Measurements from ENCODE around the gene SELENOW. TPM values are rescaled to one million over a fixed set of nuclear protein-coding genes. Genes with fewer than 3 reads are reported as not detected.

The SELENOW gene

GRCh38 chr19:47821460-47822020 is 43.0 kb downstream of the SELENOW start, which contains the start of gene CRX:
TSS of gene CRX (plus strand) at chr19:47821937. CDS start at chr19:47834444, 12,507 bp downstream.
- DNase-seq: peak; percentile 47

GRCh38 chr19:47824396-47824795 is 45.9 kb downstream of the SELENOW start:
- H3K9ac ChIP-seq (ENCODE audit: low read length): no peak overlapping the region
- H3K23ac ChIP-seq (ENCODE audit: low read length): no peak overlapping the region
- H3K36me3 ChIP-seq (ENCODE audit: control insufficient read depth, insufficient read depth, low read length): no peaks in the 10 kb centered on the region
- no peak overlapping the region for H2BK120ac ChIP-seq (ENCODE audit: low read depth, low read length)
- H3K27ac ChIP-seq (ENCODE audit: low read depth, low read length): no peak overlapping the region
- H2BK15ac ChIP-seq (replicated peaks; ENCODE audit: low read depth): no peak overlapping the region
- H4K5ac ChIP-seq (ENCODE audit: low read length): no peak overlapping the region
- no peak overlapping the region for H3K4ac ChIP-seq (ENCODE audit: low read depth, low read length)
- H3K4me3 ChIP-seq (ENCODE audit: low read length): no peak overlapping the region
- no peaks in the 10 kb centered on the region for H3K79me1 ChIP-seq (ENCODE audit: low read length)
- peaks cover 3% of the 10 kb centered on the region for H3K4me1 ChIP-seq (ENCODE audit: control insufficient read depth, low read depth, low read length)
- no peak overlapping the region for H2AK5ac ChIP-seq (ENCODE audit: low read length)
- no peaks in the 10 kb centered on the region for H3K79me2 ChIP-seq (ENCODE audit: control insufficient read depth, insufficient read depth, low read length)
- no peak overlapping the region for H3K18ac ChIP-seq (ENCODE audit: low read length)
- H3K56ac ChIP-seq (ENCODE audit: low read length): no peak overlapping the region
- no peaks in the 10 kb centered on the region for H3K27me3 ChIP-seq (ENCODE audit: insufficient read depth, low read length, poor library complexity)
- no peak overlapping the region for H3K4me2 ChIP-seq (ENCODE audit: low read length)
- no peak overlapping the region for H4K8ac ChIP-seq (ENCODE audit: low read depth, low read length)
- H2BK5ac ChIP-seq (ENCODE audit: low read length): no peak overlapping the region
- WGBS (ENCODE audit: extremely low coverage, insufficient coverage, low lambda C conversion rate): no CpG with 5 or more reads among the region's 6 CpGs
- DNase-seq: peak; percentile 52

More at GRCh38 chr19:47821460-47822020, 43.0 kb downstream of the SELENOW start, which contains the start of gene CRX:
- H3K18ac ChIP-seq (ENCODE audit: low read length): no peak within 1 kb of the TSS
- H3K4ac ChIP-seq (ENCODE audit: low read depth, low read length): no peak within 1 kb of the TSS
- no peaks in the 10 kb centered on the region for H3K36me3 ChIP-seq (ENCODE audit: control insufficient read depth, insufficient read depth, low read length)
- H2AK5ac ChIP-seq (ENCODE audit: low read length): no peak within 1 kb of the TSS
- no peaks in the 10 kb centered on the region for H3K27me3 ChIP-seq (ENCODE audit: insufficient read depth, low read length, poor library complexity)
- H3K9ac ChIP-seq (ENCODE audit: low read length): no peak within 1 kb of the TSS
- H4K5ac ChIP-seq (ENCODE audit: low read length): no peak within 1 kb of the TSS
- no peak within 1 kb of the TSS for H3K4me3 ChIP-seq (ENCODE audit: low read length)
- no peaks in the 10 kb centered on the region for H3K79me1 ChIP-seq (ENCODE audit: low read length)
- H2BK5ac ChIP-seq (ENCODE audit: low read length): no peak within 1 kb of the TSS
- H2BK120ac ChIP-seq (ENCODE audit: low read depth, low read length): no peak within 1 kb of the TSS
- no peak within 1 kb of the TSS for H3K27ac ChIP-seq (ENCODE audit: low read depth, low read length)
- H2BK15ac ChIP-seq (replicated peaks; ENCODE audit: low read depth): no peak within 1 kb of the TSS
- H3K4me2 ChIP-seq (ENCODE audit: low read length): no peak within 1 kb of the TSS
- H4K8ac ChIP-seq (ENCODE audit: low read depth, low read length): no peak within 1 kb of the TSS
- H3K4me1 ChIP-seq (ENCODE audit: control insufficient read depth, low read depth, low read length): peaks cover 3% of the 10 kb centered on the region
- WGBS (ENCODE audit: extremely low coverage, insufficient coverage, low lambda C conversion rate): no CpG with 5 or more reads among the region's 15 CpGs
- H3K56ac ChIP-seq (ENCODE audit: low read length): peak within 1 kb of the TSS; percentile 27
- no peaks in the 10 kb centered on the region for H3K79me2 ChIP-seq (ENCODE audit: control insufficient read depth, insufficient read depth, low read length)
- H3K23ac ChIP-seq (ENCODE audit: low read length): no peak within 1 kb of the TSS

GRCh38 chr19:47826800-47827199 is 48.3 kb downstream of the SELENOW start:
- no peaks in the 10 kb centered on the region for H3K27me3 ChIP-seq (ENCODE audit: insufficient read depth, low read length, poor library complexity)
- H3K4me2 ChIP-seq (ENCODE audit: low read length): no peak overlapping the region
- H3K56ac ChIP-seq (ENCODE audit: low read length): no peak overlapping the region
- WGBS (ENCODE audit: extremely low coverage, insufficient coverage, low lambda C conversion rate): no CpG with 5 or more reads among the region's 6 CpGs
- no peak overlapping the region for H3K4me3 ChIP-seq (ENCODE audit: low read length)
- no peak overlapping the region for H2BK5ac ChIP-seq (ENCODE audit: low read length)
- H3K18ac ChIP-seq (ENCODE audit: low read length): no peak overlapping the region
- DNase-seq: no peak
- H2BK120ac ChIP-seq (ENCODE audit: low read depth, low read length): no peak overlapping the region
- H4K5ac ChIP-seq (ENCODE audit: low read length): no peak overlapping the region
- no peak overlapping the region for H2AK5ac ChIP-seq (ENCODE audit: low read length)
- no peak overlapping the region for H3K9ac ChIP-seq (ENCODE audit: low read length)
- H3K79me2 ChIP-seq (ENCODE audit: control insufficient read depth, insufficient read depth, low read length): no peaks in the 10 kb centered on the region
- no peak overlapping the region for H4K8ac ChIP-seq (ENCODE audit: low read depth, low read length)
- no peak overlapping the region for H2BK15ac ChIP-seq (replicated peaks; ENCODE audit: low read depth)
- H3K4me1 ChIP-seq (ENCODE audit: control insufficient read depth, low read depth, low read length): no peaks in the 10 kb centered on the region
- no peaks in the 10 kb centered on the region for H3K79me1 ChIP-seq (ENCODE audit: low read length)
- no peak overlapping the region for H3K23ac ChIP-seq (ENCODE audit: low read length)
- H3K27ac ChIP-seq (ENCODE audit: low read depth, low read length): no peak overlapping the region
- H3K4ac ChIP-seq (ENCODE audit: low read depth, low read length): no peak overlapping the region
- no peaks in the 10 kb centered on the region for H3K36me3 ChIP-seq (ENCODE audit: control insufficient read depth, insufficient read depth, low read length)

GRCh38 chr19:47832723-47833122 is 54.2 kb downstream of the SELENOW start:
- H3K23ac ChIP-seq (ENCODE audit: low read length): no peak overlapping the region
- no peaks in the 10 kb centered on the region for H3K27me3 ChIP-seq (ENCODE audit: insufficient read depth, low read length, poor library complexity)
- H4K5ac ChIP-seq (ENCODE audit: low read length): no peak overlapping the region
- H3K4me1 ChIP-seq (ENCODE audit: control insufficient read depth, low read depth, low read length): no peaks in the 10 kb centered on the region
- no peaks in the 10 kb centered on the region for H3K79me2 ChIP-seq (ENCODE audit: control insufficient read depth, insufficient read depth, low read length)
- H3K27ac ChIP-seq (ENCODE audit: low read depth, low read length): no peak overlapping the region
- no peak overlapping the region for H3K4me3 ChIP-seq (ENCODE audit: low read length)
- H3K4ac ChIP-seq (ENCODE audit: low read depth, low read length): no peak overlapping the region
- no peak overlapping the region for H2BK120ac ChIP-seq (ENCODE audit: low read depth, low read length)
- H3K18ac ChIP-seq (ENCODE audit: low read length): no peak overlapping the region
- H3K56ac ChIP-seq (ENCODE audit: low read length): no peak overlapping the region
- DNase-seq: peak; percentile 25
- H3K9ac ChIP-seq (ENCODE audit: low read length): no peak overlapping the region
- H2BK15ac ChIP-seq (replicated peaks; ENCODE audit: low read depth): no peak overlapping the region
- H3K36me3 ChIP-seq (ENCODE audit: control insufficient read depth, insufficient read depth, low read length): no peaks in the 10 kb centered on the region
- H2AK5ac ChIP-seq (ENCODE audit: low read length): no peak overlapping the region
- no peak overlapping the region for H3K4me2 ChIP-seq (ENCODE audit: low read length)
- no peaks in the 10 kb centered on the region for H3K79me1 ChIP-seq (ENCODE audit: low read length)
- WGBS (ENCODE audit: extremely low coverage, insufficient coverage, low lambda C conversion rate): no CpG with 5 or more reads among the region's 4 CpGs
- no peak overlapping the region for H4K8ac ChIP-seq (ENCODE audit: low read depth, low read length)
- H2BK5ac ChIP-seq (ENCODE audit: low read length): no peak overlapping the region

Small RNA genes lying within 50 kb of the gene (small RNA-seq; reads per million reads assigned to genes)
- gene AC008745.1 (ENCODE audit: insufficient read depth) (not detected), gene SNORD23 (ENCODE audit: insufficient read depth) (not detected)

All from mesendoderm (in vitro differentiated cells).